Activated T-helper 1 cell treated with Interleukin-2 at 50 U/mL for 16 hours (primary cell): Measurements from ENCODE around the gene GALM.
A peak's percentile ranks its signal among the peaks of the same experiment; 100 is the strongest.
"Not testable (repeated sequence)": the region's sequence is repeated elsewhere in the genome, so short reads cannot be mapped to it uniquely, and the experiment has no call there.

Source experiments
- DNase-seq: peaks from one replicate; pipeline ENCODE4 v3.0.0-alpha.2; 2020; ENCODE audit warnings: low read depth

The GALM gene

GRCh38 chr2:38665854-38666555, at the start of gene GALM:
Gene GALM (plus strand): TSS chr2:38666114. CDS start chr2:38666162, 48 bp downstream.
- DNase-seq = peak; percentile 33

DNA sequence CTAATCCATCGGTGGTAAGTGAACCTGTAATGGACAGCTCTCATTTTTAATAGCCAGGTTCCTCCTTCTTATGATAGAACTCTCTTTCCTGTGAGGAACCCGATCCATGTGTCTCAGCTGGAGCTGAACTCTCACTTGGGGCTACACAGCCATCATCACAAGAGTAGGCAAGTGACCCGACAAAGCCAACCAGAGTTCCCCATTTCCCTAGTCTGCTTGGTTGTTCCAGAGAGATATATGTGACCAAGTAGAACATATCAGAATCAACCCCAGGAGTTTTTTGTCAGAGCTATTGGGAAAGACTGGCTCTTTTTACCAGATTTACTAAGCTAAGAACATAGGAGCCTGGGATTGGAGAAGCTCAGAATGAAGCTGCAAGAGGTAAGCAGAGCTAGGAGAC, 48.6 kb upstream of the GALM start:
- DNase-seq = no peak

DNA sequence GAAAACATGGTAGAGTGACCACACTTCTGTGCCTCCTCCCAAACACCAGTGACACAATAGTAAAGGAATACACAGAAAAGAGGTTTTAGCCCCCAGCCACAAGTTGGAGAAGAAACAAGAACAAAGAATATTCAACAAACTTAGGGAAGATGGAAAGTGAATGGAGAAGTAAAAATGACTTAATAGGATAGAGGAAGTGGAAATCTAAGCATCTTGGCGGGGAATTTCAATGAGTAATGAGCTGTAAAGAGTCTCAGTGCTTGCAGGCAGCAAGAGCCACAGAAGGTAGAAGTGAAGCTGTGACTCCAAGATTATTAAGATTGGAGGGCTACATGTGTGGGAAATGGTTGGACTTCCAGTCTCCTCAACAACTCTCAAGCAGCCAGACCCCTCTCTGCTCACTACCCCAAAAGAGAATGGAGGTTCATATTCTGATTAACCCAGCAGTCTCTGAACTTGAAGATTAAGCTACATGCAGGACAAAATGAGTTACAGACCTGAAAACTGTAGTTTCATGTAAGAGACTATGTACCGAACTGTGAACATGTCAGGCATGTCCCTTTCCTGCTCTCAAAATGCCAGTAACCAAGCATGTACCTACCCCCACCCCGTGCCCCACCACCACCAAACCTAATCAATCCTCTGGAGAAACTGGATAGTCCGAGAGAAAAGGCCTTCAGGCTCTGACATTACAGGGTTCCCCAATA, 46.3 kb upstream of the GALM start:
- DNase-seq = no peak

DNA sequence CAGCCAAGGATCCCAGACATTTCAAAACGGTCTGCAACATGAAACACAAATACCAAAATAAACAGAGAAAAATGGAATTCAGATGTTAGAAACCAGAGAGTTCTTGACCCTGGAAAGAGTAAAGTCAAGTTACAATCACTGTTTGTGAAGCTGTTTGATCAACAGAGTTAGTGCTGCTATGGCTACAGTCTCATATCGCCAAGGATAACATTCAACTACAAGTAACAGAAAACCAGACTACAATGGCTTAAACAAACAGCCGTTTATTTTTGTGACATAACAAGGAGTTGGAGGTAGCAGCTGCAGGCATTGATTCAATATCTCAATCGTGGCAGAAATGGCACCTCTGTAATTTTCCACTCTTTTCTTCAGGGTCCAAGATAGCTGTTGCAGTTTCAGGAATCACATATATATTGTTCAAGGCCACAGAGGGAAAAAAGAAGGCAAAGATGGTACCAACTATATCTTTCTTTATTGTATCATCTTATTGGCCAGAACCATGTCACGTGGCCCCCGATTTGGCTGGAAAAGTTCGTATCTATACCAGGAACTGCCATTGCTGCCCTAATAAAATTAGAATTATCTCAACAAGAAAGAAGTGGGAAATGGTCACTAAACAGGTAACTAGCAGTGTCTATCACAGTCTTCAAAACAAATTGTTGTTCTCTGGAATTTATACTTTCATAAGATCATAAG, 45.5 kb upstream of the GALM start:
- no peak for DNase-seq

DNA sequence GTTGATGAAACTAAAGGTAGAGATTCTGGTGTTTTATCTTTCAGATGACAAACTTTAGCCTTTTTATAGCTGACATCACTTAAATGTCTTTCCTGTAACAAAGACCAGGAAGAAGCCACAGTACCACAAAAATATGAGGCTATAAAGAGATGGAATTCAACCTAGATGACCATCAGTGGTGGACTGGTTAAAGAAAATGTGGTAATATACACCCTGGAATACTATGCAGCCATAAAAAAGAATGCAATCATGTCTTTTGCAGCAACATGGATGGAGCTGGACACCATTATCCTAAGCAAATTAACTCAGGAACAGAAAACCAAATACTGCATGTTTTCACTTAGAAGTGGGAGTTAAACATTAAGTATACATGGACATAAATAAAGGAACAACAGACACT, 44.9 kb upstream of the GALM start:
- DNase-seq = no peak

DNA sequence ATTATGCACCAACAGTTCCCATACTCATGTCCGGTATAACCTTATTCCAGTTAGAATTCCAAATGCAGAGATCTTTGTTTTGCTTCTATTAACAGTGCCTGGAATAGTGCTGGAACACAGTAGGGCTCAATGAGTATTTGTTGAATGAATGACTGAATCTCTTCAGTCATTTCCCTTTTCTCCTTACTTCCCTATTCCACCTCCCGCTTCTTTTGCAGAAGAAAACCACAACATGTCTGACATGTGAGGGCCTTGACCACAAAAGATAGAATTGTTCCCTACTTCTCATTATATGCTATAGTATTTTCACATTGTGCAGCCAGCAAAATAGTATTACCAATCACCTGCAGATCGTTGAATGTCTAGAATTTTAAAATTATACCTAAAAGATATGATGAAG, 43.7 kb upstream of the GALM start:
- no peak for DNase-seq

DNA sequence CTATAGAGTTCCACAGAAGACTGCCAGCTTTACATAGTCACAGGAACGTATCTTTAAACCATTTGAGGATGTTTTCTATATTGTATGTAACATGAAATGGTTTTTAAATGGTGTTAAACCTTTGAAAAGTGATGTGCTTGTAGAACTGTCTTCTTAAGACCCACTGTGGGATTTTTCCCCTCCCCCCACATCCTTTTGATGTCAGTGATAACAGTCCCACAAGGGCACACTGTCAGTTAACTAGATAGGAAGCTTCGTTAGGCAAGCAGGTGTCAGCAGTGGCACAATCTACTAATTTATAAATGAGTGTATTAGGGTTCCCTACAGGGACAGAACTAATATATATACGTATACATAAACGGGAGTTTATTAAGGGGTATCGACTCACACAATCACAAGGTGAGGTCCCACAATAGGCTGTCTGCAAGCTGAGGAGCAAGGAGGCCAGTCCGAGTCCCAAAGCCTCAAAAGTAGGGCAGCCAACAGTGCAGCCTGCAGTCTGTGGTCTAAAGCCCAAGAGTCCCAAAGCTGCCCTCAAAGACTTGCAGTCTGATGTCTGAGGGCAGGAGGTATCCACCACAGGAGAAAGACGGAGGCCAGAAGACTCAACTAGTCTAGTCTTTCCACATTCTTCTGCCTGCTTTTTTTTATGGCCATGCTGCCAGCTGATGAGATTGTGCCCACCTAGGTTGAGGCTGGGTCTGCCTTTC, 39.4 kb upstream of the GALM start:
- no peak for DNase-seq

DNA sequence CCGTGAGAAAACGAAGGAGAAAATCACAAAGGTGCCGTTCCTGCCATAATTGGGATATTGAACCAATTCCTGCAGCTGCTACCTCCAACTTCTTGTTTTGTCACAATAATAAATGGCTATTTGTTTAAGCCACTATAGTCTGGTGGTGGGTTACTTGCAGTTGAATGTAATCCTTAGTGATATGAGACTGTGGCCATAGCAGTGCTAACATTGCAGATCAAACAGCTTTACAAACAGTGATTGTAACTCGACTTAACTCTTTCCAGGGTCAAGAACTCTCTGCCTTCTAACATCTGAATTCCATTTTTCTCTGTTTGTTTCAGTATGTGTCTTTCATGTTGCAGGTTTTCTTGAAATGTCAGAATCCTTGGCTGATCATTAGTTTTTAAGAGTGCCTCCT, 38.5 kb upstream of the GALM start:
- DNase-seq = no peak

DNA sequence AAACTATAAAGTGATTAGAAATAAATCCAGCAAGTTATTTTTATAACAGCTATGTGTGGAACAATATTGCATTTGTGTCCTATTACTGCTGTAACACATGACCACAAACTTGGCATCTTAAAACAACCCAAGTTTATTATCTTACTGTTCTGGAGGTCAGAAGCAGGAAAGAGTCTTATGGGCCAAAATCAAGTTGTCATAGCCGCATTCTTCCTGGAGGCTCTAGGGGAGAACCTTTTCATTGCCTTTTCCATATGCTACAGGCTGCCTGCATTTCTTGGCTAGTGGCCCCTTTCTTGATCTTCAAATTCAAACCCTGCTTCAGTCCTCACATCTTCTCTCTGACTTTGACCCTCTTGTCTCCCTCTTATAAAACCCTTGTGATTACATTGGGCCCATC, 36.2 kb upstream of the GALM start:
- no peak for DNase-seq

- DNase-seq = no peak
Observed at GRCh38 chr2:38631976-38632375, 33.9 kb upstream of the GALM start.

- no peak for DNase-seq
Observed at GRCh38 chr2:38632980-38633379, 32.9 kb upstream of the GALM start.

GRCh38 chr2:38633895-38634294, 32.0 kb upstream of the GALM start:
- no peak for DNase-seq

DNA sequence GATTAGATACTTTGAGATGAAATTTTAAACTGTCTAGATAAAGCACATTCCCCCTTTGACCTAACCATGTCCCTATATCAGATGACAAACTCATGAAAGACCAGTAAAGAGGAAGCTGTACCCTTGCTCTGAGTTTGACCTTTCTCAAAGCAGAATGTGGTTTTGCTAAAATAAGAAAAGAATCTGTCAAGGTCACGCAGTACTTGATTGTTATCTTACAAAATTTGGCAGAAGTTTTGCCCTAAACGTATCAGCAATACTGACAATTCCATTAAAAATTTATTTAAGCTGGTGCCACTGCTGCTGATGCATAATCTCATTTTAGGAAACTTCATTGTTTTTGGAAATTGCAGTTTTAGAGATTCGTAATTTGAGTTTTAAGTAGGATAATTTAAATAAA, 31.2 kb upstream of the GALM start:
- no peak for DNase-seq

- no peak for DNase-seq
Observed at GRCh38 chr2:38635139-38635538, 30.8 kb upstream of the GALM start.

GRCh38 chr2:38636069-38636468, 29.8 kb upstream of the GALM start:
- DNase-seq = no peak

- not testable (repeated sequence) for DNase-seq
Observed at GRCh38 chr2:38642373-38643017, 23.4 kb upstream of the GALM start.

GRCh38 chr2:38643021-38643671, 22.8 kb upstream of the GALM start:
- DNase-seq = no peak

- DNase-seq = not testable (repeated sequence)
Observed at GRCh38 chr2:38643683-38644511, 22.0 kb upstream of the GALM start.

DNA sequence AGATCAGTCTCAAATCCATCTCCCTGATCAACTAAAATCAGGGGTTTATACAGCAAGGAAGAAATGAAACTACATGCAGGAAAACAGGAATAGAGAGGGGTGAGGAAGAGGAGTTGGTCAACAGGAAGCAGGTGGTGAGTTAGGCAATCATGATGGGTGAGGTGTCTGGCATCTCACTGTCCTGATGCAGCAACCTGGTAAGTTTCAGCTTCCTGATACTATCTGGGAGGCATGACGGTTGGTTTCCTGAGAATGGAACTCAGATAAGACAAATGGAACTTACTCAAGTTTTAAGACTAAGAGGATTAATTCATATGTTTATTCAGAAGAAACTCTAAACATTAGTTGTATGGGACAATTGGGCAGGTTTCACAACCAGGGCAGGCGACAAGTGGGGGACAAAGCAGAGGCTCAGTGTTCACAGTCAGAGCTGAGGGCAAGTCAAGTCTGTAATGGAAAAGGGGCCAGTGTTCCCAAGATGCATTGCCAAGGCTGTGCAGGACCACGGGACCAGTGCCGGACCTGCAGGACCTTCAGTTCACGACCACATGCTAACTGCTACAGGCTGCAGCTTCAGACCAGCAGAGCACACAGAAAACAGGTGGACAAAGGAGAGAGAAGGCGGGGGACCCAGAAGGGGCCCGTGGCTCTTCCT, 17.7 kb upstream of the GALM start:
- no peak for DNase-seq

DNA sequence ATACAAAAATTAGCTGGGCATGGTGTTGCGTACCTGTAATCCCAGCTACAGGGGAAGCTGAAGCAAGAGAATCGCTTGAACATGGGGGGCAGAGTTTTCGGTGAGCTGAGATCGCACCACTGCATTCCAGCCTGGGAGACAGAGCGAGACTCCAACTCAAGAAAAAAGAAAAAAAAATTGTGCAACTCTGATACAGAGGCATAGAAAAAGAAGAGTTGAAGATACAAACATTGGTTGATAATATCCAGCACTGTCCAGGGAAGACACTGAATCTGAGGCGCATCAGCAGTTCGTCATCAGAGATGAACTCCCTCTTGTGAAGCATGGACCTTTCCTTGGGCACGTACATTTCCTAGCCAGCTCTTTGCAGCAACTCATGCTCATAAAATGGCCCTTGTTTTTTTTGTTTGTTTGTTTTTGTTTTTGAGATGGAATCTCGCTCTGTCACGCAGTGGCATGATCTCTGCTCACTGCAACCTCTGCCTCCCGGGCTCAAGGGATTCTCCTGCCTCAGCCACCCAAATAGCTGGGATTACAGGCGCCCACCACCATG, 16.7 kb upstream of the GALM start:
- DNase-seq = no peak
